CD4-positive, alpha-beta T cell treated with Interleukin-6 at 100 ng/mL for 8 hours (primary cell): ENCODE data around the gene PI4KB.
"Not testable (repeated sequence)": the region's sequence is repeated elsewhere in the genome, so short reads cannot be mapped to it uniquely, and the experiment has no call there.

Experiments
- DNase-seq: peaks from one replicate; pipeline ENCODE4 v3.0.0-alpha.2; 2020; ENCODE audit warnings: mixed read lengths, low spot score

The PI4KB gene

DNA sequence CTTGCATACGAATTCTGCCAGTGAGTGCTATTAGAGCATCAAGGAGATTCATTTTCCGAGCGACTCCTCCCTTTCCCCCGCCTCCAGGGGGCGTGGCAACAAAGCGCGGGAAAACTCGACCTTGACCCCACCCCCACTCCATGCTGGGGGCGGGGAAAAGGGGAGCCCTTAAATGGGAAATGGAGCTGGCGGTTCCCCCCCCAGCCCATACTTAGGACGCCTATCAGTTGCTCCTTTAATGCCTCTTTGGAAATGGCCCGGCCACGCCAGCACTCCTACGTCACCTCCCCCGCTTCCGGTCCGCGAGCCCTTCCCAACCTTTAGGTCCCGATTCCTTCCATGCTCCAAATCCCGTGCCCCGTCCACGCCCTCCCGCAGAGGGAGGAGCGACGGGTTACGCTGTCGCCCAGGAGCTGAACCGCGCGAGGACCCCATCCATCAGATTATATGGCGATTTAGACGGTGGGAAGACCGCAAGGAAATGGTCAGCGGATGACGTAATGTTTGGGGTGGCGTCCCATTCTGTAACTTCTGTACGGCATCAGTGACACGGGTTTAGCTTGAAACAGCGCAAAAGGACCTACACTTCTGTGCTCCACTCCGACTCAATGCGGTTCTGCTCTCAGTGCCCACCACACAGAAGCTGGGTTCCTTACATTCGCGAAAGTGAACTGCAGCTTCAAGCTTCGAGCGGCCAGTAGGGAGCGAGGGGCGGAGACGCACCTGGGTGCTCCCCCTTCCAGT lies 45.8 kb downstream of the PI4KB start:
- peak; percentile 93 for DNase-seq

DNA sequence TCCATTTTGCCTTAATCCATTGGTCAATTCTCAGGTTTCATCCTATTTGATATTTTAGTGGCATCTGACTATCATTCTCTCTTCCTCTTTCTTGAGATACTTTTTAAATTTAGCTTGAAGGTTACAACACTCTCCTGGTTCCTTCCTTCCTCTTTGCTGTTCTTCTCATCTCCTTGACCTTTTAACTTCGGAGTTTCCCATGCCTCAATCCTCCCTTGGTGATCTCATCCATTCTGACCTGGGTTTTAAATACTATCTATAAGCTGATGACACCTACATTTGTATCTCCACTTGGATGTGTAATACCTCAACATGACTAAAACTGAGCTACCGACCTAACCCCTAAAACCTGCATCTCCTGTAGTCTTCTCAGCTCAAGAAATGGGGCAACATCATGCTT lies 50.0 kb downstream of the PI4KB start:
- DNase-seq = no peak

DNA sequence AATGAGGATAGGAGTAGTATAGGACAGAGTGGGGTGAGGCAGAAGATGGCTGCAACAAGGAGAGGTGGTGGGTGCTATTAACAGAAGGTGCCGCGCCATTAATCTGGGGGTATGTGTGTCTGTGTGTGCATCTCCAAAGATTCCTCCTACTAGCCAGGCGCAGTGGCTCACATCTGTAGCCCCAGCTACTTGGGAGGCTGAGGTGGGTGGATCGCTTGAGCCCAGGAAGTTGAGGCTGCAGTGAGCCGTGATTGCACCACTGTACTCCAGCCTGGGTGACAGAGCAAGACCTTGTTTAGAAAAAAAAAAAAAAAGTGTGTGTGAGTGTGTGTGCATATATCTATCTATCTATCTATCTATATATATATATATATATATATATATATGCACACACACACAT lies 51.9 kb downstream of the PI4KB start:
- DNase-seq = not testable (repeated sequence)

DNA sequence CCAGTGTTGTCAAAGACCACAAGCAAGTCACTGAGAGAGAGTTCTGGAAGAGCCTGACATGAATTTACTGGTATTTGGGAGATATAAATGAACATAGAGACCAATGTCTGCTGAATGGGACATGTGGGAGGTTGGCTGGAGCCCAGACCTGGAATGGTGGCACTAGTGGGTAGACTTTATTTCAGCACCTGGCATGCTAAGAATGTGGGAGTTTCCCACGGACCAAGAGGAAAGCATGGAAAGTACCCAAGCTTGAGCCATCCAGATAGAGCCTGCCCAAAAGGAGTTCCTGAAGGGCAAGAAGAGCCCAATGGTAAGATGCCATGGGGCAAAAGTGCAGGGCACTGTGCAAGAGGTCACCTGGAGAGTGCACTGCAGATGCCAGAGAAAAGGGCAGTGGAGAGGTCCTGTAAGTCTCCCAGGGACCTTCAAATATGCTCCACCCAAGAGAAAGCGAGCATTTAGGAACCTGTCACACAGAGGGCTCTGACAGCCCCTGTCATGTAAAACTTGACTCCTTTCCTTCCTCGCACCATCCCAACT lies 53.2 kb downstream of the PI4KB start:
- DNase-seq = no peak

DNA sequence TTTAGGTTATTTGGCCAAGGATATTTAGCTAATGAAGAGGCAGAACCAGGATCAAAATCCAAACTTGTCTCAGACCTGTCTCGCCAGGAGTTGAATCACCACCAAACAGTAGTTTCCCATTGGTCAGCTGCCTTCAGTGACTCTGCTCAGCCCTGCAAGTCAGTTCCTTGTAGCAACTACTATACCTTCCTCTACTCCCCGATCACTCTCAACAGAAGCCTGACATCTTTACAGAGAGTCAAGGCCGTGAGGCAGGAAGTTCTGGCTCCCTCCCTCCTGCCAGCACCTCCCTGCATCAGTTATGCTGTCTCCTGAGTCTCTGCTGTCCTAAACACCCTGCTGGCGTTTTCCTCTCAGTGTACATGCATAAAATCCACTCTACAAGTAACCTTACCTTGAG lies 59.5 kb downstream of the PI4KB start:
- no peak for DNase-seq

DNA sequence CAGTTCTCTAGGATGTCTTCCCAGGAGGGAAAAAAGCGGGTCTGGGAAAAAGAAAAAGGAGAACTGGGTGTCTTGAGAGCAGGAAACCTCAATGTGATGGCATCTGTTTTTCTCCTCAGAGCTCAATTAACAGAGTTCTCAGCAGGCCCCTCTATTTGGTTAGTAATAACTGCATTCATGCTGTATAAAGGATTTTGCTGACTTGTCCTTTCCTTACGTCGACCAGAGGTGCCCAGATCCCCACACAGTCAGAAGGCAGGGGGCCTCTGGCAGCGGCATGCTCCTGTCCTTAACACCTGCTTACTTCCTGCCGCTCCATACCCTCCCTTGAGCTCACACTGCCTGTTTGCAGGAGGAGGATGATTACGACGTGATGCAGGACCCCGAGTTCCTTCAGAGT lies 60.4 kb downstream of the PI4KB start:
- no peak for DNase-seq

DNA sequence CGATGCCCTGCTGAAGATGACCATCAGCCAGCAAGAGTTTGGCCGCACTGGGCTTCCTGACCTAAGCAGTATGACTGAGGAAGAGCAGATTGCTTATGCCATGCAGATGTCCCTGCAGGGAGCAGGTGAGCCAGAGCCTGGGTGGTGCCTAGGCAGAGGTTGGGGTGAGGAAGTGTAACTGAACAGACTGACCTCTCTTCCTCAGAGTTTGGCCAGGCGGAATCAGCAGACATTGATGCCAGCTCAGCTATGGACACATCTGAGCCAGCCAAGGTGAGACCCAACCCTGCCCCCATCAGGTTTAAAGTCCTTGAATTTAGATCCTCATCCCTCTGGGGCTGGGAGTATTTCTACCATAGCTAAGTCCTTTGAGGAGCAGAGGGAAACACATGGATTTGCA lies 60.9 kb downstream of the PI4KB start:
- no peak for DNase-seq

DNA sequence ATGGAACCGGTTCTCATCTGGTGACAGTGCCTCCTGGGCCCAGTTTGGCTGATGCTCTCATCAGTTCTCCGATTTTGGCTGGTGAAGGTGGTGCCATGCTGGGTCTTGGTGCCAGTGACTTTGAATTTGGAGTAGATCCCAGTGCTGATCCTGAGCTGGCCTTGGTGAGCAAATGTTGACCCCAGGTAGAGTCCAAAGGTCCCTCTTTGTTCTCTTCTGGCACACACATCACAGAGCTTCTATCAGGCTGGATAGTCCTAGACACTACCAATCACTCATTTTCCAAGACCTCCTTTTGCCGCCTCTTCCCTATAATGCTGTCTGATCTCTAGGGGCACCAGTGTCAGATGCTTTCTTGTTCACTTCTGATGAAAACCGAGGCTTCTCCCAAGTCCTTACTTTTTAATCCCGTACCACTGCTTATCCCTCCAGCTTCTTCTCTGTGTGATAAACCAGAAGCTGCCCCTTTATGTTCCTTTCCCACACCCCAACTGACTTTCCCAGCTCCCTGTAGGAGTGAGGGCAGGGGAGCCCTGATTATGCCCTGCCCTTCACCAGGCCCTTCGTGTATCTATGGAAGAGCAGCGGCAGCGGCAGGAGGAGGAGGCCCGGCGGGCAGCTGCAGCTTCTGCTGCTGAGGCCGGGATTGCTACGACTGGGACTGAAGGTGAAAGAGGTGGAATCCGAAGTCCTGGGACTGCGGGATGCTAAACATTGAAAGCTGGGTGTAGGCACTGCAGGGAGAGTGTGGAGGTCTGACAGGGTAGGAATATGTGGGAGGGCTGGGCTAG lies 61.6 kb downstream of the PI4KB start:
- DNase-seq = no peak

DNA sequence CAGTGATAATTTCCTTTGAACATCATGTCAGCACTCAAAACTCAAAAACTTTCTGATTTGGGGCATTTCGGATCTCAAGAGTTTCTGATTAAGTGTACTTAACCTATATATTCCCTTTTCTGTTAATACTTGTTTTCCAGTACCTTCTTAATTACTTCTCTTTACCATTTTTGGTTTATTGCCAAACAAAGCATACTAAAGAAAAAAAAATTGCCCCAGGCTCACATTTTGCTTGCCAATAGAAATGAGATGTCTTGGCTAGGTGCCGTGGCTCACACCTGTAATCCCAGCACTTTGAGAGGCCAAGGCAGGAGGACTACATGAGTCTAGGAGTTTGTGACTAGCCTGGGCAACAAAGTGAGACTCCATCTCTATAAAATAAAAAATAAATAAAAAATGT lies 67.9 kb downstream of the PI4KB start:
- no peak for DNase-seq

DNA sequence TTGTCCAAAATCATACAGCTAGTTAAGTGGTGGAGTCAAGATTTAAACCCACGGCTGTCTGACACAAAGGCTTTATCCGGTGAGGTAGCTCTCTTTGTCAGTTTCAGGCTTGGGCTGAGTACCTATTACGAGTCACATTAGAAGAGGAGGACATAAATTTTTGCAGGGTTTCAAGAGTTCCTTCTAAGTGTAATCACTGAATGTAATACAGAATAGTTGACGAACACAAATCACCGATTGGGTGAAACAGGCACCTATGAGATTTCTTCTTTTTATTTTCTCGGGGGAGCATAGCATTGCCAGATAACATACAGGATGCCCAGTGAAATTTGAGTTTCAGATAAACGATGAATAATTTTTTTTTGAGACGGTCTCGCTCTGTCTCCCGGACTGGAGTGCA lies 71.8 kb downstream of the PI4KB start:
- no peak for DNase-seq

DNA sequence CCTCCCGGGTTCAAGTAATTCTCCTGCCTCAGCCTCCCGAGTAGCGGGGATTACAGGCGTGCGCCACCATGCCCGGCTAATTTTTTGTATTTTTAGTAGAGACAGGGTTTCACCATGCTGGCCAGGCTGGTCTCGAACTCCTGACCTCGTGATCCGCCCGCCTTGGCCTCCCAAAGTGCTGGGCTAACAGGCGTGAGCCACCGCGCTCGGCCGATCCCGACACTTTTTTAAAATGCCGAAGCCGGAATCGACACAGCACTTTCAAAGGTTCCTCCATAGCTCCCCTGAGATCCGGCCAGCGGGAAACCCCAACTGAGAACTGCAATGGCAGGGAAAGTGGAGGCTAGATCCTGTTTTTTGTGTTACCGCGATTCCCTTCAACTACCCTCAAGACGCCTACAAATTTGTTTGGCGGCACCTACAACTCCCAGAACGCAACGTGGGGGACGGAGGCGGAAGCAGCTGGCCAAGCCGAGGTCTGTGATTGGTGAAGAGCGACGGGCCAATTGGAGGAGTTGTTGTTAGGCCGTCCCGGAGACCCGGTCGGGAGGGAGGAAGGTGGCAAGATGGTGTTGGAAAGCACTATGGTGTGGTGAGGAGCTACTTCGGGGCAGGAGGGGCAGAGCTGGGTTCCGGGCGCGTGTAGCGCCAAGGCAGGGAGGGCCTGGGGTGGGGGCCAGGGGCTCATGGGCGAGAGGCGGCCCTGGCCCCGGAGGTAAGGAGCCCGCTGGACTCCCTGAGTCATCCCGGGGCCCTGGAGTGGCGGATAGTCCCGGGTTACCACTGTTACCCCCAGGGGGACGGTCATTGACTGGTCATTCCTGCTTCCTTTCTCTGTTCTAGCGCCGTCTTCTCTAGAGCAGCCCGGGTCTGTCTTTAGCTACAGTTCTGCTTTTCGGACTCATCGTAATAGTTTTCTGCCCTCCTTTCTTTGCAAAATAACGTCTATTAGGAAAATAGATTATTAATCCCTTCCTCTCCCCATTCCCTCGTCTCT lies 72.7 kb downstream of the PI4KB start, which contains the start of gene PSMD4:
PSMD4 (plus strand) TSS at position 518 of the 997 bp plus-strand sequence; CDS start at position 567, 49 bp downstream.
- peak; percentile 95 for DNase-seq

DNA sequence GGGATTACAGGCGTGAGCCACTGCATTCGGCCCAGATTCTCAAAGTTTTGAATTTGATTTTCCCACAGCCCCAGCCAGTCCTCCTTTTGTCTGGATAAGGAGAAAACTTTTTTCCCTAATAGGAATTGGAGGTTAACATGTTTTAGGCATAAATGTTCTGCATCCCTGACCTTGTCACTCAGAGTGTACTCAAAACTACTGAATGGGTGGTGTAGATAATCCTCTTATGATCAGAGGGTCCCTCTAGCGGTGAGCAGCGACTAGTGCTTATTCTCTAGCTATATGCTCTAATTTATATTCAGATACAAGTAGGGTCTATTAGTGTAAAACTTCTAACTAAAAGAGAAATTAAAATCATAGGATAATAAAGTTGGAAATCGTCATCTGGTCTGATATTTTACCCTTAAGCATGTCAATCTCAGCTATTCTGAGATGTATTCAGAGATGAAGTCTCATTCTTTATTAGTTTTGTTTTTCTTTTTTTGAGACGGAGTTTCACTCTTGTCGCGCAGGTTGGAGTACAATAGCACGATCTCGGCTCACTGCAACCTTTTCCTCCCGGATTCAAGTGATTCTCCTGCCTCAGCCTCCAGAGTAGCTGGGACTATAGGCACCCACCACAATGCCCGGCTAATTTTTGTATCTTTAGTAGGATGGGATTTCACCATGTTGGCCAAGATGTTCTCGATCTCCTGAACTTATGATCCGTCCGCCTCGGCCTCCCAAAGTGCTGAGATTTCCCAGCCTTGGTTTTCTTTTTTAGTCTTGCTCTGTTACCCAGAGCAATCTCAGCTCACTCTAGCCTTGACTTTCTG lies 75.4 kb downstream of the PI4KB start:
- peak; percentile 76 for DNase-seq

DNA sequence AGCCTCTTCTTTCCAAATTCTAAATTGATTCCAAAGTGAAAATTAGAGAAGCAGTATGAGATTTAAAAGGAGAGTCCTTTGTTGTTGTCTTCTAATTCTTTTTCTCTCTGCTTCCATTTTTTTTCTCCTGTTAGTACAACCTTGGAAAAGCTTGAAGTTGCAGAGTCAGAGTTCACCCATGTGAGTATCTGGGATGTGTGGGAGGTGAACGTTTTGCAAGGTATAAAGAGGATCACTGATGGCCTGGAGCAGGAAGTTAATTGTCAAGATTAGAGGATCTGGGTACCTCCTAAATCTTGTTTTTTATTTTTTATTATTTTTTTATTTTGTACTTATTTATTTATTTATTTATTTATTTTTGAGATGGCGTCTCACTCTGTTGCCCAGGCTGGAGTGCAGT lies 80.4 kb downstream of the PI4KB start:
- DNase-seq = no peak

DNA sequence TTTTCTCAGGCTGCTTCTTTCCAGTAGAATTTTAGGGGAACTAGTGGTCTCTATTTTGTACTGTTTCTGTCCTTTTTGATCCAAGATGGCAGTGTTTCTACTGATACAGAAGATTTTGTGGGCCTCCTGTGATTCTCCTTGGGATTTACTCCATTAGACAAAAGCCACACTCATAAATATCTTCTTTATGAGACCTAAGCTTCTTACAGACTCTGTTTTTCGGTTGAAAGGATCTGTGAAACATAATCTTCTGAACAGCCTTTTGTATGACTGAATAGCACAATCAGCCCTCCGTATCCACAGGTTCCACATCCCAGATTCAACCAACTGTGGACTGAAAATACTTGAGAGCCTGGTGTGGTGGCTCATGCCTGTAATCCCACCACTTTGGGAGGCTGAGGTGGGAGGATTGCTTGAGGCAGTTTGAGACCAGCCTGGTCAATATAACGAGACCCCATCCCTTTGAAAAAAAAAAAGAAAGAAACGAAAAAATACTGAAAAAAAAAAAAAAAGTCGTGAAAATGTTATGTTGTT lies 83.5 kb downstream of the PI4KB start:
- DNase-seq = no peak

DNA sequence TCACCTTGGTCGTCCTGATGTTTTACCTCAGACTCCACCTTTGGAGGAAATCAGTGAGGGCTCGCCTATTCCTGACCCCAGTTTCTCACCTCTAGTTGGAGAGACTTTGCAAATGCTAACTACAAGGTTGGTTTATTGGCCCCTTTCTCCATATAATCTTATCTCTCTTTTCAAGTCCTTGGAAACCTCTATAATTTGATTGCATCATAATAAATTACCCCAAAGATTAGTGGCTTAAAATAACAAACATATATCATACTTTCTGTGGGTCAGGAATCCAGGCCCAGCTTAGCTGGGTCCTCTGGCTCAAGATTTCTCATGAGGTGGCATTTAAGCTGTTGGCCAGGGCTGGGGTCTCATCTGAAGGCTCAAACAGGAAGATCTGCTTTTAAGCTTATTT lies 84.8 kb downstream of the PI4KB start:
- no peak for DNase-seq
